ENCODE data around the gene PES1. TPM values are rescaled to one million over a fixed set of nuclear protein-coding genes. Genes with fewer than 3 reads are reported as not detected.
"Not testable (repeated sequence)": the region's sequence is repeated elsewhere in the genome, so short reads cannot be mapped to it uniquely, and the experiment has no call there.

Gene PES1
- total RNA-seq, 1 experiment from 2014 or later: 110 TPM

GRCh38 chr22:30561402-30562189 lies 30.1 kb downstream of the PES1 start:
- no peak for DNase-seq
- Histone ChIP-seq H4K20me1 (ENCODE audit: insufficient read depth, low read depth, low read length) (no peaks in the 10 kb centered on the region), H3K36me3 (ENCODE audit: insufficient read depth, low read length) (no peaks in the 10 kb centered on the region), H3K4me2 (ENCODE audit: low read depth, low read length, poor library complexity, severe bottlenecking) (no peak overlapping the region), H3K4me3 (ENCODE audit: low read length) (no peak overlapping the region), H3K27me3 (ENCODE audit: low read length) (no peaks in the 10 kb centered on the region), H3K9me3 (ENCODE audit: low read length) (no peaks in the 10 kb centered on the region), H3K4me1 (ENCODE audit: low read length) (no peaks in the 10 kb centered on the region), H3K27ac (ENCODE audit: low read length) (no peak overlapping the region), H2AFZ (ENCODE audit: low read length) (no peak overlapping the region), H3K9me2 (replicated peaks; ENCODE audit: insufficient read depth, low read length) (no peaks in the 10 kb centered on the region), H3K79me2 (ENCODE audit: low read length) (no peaks in the 10 kb centered on the region), H3K9ac (ENCODE audit: low read length) (no peak overlapping the region)

DNA sequence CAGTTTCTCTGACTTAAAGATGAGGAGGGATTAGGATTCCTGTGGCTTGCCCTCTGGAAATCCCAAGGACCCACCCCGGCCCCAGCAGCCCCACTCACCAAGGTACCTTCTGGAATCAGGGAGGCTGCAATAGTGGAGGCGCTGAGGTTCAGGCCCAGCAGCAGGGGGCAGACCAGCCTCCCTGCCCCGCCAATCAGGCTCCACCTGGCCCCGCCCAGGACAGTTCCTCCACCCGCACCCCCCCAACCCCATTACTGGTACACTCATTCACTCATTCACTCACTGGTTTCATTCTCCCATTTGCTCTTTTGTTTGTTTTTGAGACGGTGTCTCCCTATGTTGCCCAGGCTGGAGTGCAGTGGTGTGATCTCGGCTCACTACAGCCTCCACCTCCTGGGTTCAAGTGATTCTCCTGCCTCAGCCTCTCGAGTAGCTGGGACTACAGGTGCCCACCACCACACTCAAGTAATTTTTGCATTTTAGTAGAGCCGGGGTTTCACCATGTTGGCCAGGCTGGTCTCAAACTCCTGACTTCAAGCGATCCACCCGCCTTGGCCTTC lies 31.0 kb downstream of the PES1 start:
- not testable (repeated sequence) for H3K4me2 ChIP-seq (ENCODE audit: low read depth, low read length, poor library complexity, severe bottlenecking); H3K27me3 ChIP-seq (ENCODE audit: low read length)

GRCh38 chr22:30559889-30560288 lies 31.8 kb downstream of the PES1 start:
- no peaks in the 10 kb centered on the region for H3K79me2 ChIP-seq (ENCODE audit: low read length)
- H3K27me3 ChIP-seq (ENCODE audit: low read length): no peaks in the 10 kb centered on the region
- no peaks in the 10 kb centered on the region for H3K9me2 ChIP-seq (replicated peaks; ENCODE audit: insufficient read depth, low read length)
- H3K36me3 ChIP-seq (ENCODE audit: insufficient read depth, low read length): no peaks in the 10 kb centered on the region
- no peak overlapping the region for H3K4me2 ChIP-seq (ENCODE audit: low read depth, low read length, poor library complexity, severe bottlenecking)
- H2AFZ ChIP-seq (ENCODE audit: low read length): no peak overlapping the region
- H3K4me1 ChIP-seq (ENCODE audit: low read length): no peaks in the 10 kb centered on the region
- H3K9me3 ChIP-seq (ENCODE audit: low read length): no peaks in the 10 kb centered on the region
- no peak overlapping the region for H3K4me3 ChIP-seq (ENCODE audit: low read length)
- no peaks in the 10 kb centered on the region for H4K20me1 ChIP-seq (ENCODE audit: insufficient read depth, low read depth, low read length)
- DNase-seq: no peak
- H3K9ac ChIP-seq (ENCODE audit: low read length): no peak overlapping the region
- H3K27ac ChIP-seq (ENCODE audit: low read length): no peak overlapping the region

More for the DNA sequence above, 31.0 kb downstream of the PES1 start:
- H3K9me3 ChIP-seq (ENCODE audit: low read length); H3K4me1 ChIP-seq (ENCODE audit: low read length); H3K9ac ChIP-seq (ENCODE audit: low read length); H2AFZ ChIP-seq (ENCODE audit: low read length); H3K27ac ChIP-seq (ENCODE audit: low read length); H3K79me2 ChIP-seq (ENCODE audit: low read length); H4K20me1 ChIP-seq (ENCODE audit: insufficient read depth, low read depth, low read length); H3K9me2 ChIP-seq (replicated peaks; ENCODE audit: insufficient read depth, low read length); H3K4me3 ChIP-seq (ENCODE audit: low read length); H3K36me3 ChIP-seq (ENCODE audit: insufficient read depth, low read length): not testable (repeated sequence)
- peak; percentile 73 for DNase-seq

DNA sequence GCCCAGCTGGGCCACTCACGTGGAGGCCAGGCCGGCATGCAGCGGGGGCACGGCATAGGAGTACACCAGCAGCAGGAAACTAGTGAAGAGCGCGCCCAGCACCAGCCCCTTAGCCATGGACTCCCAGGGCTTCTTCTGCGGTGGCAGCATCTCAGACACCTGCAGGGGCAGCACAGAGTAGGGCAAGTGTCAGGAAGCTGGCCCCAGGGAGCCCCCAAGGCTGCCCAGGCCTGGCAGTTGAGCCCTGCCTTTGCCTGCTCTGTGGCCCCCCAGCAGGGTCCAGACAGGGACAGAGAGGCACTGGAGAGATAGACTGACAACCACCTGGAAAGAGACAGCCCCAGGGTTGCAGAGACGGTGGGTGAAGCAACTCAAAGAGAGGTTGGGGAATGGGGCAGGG lies 34.5 kb downstream of the PES1 start:
- no peak overlapping the region for H3K4me2 ChIP-seq (ENCODE audit: low read depth, low read length, poor library complexity, severe bottlenecking)
- H2AFZ ChIP-seq (ENCODE audit: low read length): no peak overlapping the region
- DNase-seq: no peak
- H4K20me1 ChIP-seq (ENCODE audit: insufficient read depth, low read depth, low read length): no peaks in the 10 kb centered on the region
- no peaks in the 10 kb centered on the region for H3K79me2 ChIP-seq (ENCODE audit: low read length)
- no peaks in the 10 kb centered on the region for H3K4me1 ChIP-seq (ENCODE audit: low read length)
- no peak overlapping the region for H3K9ac ChIP-seq (ENCODE audit: low read length)
- no peak overlapping the region for H3K27ac ChIP-seq (ENCODE audit: low read length)
- H3K4me3 ChIP-seq (ENCODE audit: low read length): no peak overlapping the region
- H3K36me3 ChIP-seq (ENCODE audit: insufficient read depth, low read length): no peaks in the 10 kb centered on the region
- no peaks in the 10 kb centered on the region for H3K9me2 ChIP-seq (replicated peaks; ENCODE audit: insufficient read depth, low read length)
- H3K9me3 ChIP-seq (ENCODE audit: low read length): no peaks in the 10 kb centered on the region
- no peaks in the 10 kb centered on the region for H3K27me3 ChIP-seq (ENCODE audit: low read length)

DNA sequence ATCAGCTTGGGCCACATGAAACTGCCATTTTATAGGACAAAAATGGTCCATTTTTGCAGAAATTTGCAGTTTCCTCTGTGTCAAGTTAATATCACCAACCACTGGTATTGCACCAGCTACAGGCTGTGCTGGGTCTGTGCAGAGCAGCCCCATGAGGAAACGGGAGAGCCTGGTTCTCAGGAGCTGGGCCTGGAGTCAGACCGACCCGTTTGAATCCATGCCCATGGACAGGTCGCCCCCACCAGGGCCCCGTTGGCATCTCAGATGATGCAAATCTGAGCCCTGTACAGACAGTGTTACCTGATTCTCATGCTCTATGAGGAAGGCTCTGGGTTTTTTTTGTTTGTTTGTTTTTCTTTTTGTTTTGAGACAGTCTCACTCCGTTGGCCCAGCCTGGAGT lies 35.3 kb downstream of the PES1 start:
- H3K9me2 ChIP-seq (replicated peaks; ENCODE audit: insufficient read depth, low read length): no peaks in the 10 kb centered on the region
- H3K4me1 ChIP-seq (ENCODE audit: low read length): no peaks in the 10 kb centered on the region
- H2AFZ ChIP-seq (ENCODE audit: low read length): no peak overlapping the region
- no peaks in the 10 kb centered on the region for H4K20me1 ChIP-seq (ENCODE audit: insufficient read depth, low read depth, low read length)
- H3K27me3 ChIP-seq (ENCODE audit: low read length): no peaks in the 10 kb centered on the region
- H3K9ac ChIP-seq (ENCODE audit: low read length): no peak overlapping the region
- H3K27ac ChIP-seq (ENCODE audit: low read length): no peak overlapping the region
- H3K36me3 ChIP-seq (ENCODE audit: insufficient read depth, low read length): no peaks in the 10 kb centered on the region
- H3K4me3 ChIP-seq (ENCODE audit: low read length): no peak overlapping the region
- no peak overlapping the region for H3K4me2 ChIP-seq (ENCODE audit: low read depth, low read length, poor library complexity, severe bottlenecking)
- no peaks in the 10 kb centered on the region for H3K9me3 ChIP-seq (ENCODE audit: low read length)
- DNase-seq: peak; percentile 49
- H3K79me2 ChIP-seq (ENCODE audit: low read length): no peaks in the 10 kb centered on the region

DNA sequence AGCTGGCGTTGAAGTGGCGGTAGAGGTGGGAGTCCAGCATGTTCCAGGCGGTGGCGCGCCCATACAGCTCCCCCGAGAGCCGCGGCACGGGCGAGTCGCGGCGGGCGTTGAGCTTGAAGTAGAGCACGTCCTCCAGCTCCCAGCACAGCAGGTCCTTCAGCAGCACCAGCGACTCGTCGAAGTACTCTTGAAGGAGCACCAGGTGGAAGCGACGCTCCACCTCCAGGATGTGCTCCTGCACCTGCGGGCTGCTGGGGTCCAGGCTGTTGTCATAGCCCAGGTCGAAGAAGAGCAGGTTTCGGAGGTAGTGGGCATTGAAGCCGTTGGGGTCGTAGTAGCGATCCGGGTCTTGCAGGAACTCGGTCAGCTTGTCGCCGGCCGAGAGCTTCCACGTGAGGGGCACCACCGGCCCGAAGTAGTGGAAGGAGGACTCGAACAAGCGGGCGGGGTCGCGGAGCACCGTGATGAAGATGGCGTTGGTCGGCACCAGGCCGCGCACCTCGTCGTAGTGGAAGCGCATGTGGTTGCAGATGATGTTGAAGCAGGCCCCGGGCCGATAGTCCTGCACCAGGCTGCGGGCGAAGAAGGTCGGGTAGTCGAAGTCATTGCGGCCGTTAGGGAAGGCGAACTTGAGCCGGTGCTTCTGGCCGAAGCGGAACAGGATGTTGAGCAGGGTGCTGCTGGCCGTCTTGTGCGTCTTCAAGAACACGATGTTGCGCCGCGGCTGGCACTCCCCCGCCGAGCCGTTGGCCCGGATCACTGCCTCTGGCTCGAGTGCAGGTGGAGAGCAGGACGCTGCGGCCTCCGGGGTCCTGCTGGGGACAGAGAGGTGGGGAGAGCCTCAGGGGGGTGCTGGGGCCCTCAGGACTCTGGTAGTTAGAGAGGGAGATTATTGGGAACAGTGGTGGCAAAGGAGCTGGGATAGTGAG lies 36.2 kb downstream of the PES1 start:
- Histone ChIP-seq H3K4me1 (ENCODE audit: low read length) (no peaks in the 10 kb centered on the region), H3K9me2 (replicated peaks; ENCODE audit: insufficient read depth, low read length) (no peaks in the 10 kb centered on the region), H3K27ac (ENCODE audit: low read length) (no peak overlapping the region), H3K36me3 (ENCODE audit: insufficient read depth, low read length) (no peaks in the 10 kb centered on the region), H3K9me3 (ENCODE audit: low read length) (no peaks in the 10 kb centered on the region), H4K20me1 (ENCODE audit: insufficient read depth, low read depth, low read length) (no peaks in the 10 kb centered on the region), H3K27me3 (ENCODE audit: low read length) (no peaks in the 10 kb centered on the region), H2AFZ (ENCODE audit: low read length) (no peak overlapping the region), H3K4me3 (ENCODE audit: low read length) (no peak overlapping the region), H3K79me2 (ENCODE audit: low read length) (no peaks in the 10 kb centered on the region), H3K4me2 (ENCODE audit: low read depth, low read length, poor library complexity, severe bottlenecking) (no peak overlapping the region), H3K9ac (ENCODE audit: low read length) (no peak overlapping the region)
- DNase-seq: no peak

GRCh38 chr22:30553971-30554370 lies 37.7 kb downstream of the PES1 start:
- Histone ChIP-seq H3K9me3 (ENCODE audit: low read length) (no peaks in the 10 kb centered on the region), H3K9ac (ENCODE audit: low read length) (no peak overlapping the region)
- no peak for DNase-seq

DNA sequence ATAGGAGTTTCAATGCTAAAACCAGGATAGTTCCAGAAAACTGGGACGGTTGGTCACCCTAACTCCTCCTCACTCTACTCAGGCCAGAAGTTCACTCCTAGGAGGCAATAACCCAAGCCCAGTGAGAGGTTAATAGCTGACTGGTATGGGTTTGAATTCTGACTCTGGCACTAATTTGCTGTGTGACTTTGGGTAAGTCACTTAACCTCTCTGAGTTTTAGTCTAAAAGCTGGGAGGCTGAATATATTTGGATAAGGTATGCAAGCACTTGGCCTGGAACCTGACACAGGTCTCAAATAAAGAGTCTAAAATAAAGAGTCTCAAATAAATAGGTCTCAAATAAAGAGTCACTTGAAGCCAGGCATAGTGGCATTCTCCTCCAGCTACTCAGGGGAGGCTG lies 39.0 kb downstream of the PES1 start:
- H3K79me2 ChIP-seq (ENCODE audit: low read length): no peaks in the 10 kb centered on the region
- no peak overlapping the region for H3K27ac ChIP-seq (ENCODE audit: low read length)
- no peak overlapping the region for H2AFZ ChIP-seq (ENCODE audit: low read length)
- H3K9ac ChIP-seq (ENCODE audit: low read length): no peak overlapping the region
- no peaks in the 10 kb centered on the region for H3K9me2 ChIP-seq (replicated peaks; ENCODE audit: insufficient read depth, low read length)
- H3K27me3 ChIP-seq (ENCODE audit: low read length): no peaks in the 10 kb centered on the region
- no peaks in the 10 kb centered on the region for H3K36me3 ChIP-seq (ENCODE audit: insufficient read depth, low read length)
- H3K4me2 ChIP-seq (ENCODE audit: low read depth, low read length, poor library complexity, severe bottlenecking): no peak overlapping the region
- DNase-seq: no peak
- H4K20me1 ChIP-seq (ENCODE audit: insufficient read depth, low read depth, low read length): no peaks in the 10 kb centered on the region
- H3K4me1 ChIP-seq (ENCODE audit: low read length): no peaks in the 10 kb centered on the region
- H3K4me3 ChIP-seq (ENCODE audit: low read length): no peak overlapping the region
- no peaks in the 10 kb centered on the region for H3K9me3 ChIP-seq (ENCODE audit: low read length)

More at GRCh38 chr22:30553971-30554370, 37.7 kb downstream of the PES1 start:
- Histone ChIP-seq H2AFZ (ENCODE audit: low read length) (no peak overlapping the region), H3K79me2 (ENCODE audit: low read length) (no peaks in the 10 kb centered on the region), H3K27ac (ENCODE audit: low read length) (no peak overlapping the region), H3K4me3 (ENCODE audit: low read length) (no peak overlapping the region), H3K4me1 (ENCODE audit: low read length) (no peaks in the 10 kb centered on the region), H3K9me2 (replicated peaks; ENCODE audit: insufficient read depth, low read length) (no peaks in the 10 kb centered on the region), H4K20me1 (ENCODE audit: insufficient read depth, low read depth, low read length) (no peaks in the 10 kb centered on the region), H3K4me2 (ENCODE audit: low read depth, low read length, poor library complexity, severe bottlenecking) (no peak overlapping the region), H3K27me3 (ENCODE audit: low read length) (no peaks in the 10 kb centered on the region), H3K36me3 (ENCODE audit: insufficient read depth, low read length) (no peaks in the 10 kb centered on the region)
